Lung (tissue), 12 donors: ENCODE results near the gene TBX2. TPM values are rescaled to one million over a fixed set of nuclear protein-coding genes. Genes with fewer than 3 reads are reported as not detected.
A peak's percentile ranks its signal among the peaks of the same experiment; 100 is the strongest.
"Not testable (repeated sequence)": the region's sequence is repeated elsewhere in the genome, so short reads cannot be mapped to it uniquely, and the experiment has no call there.

Experiments
- ATAC-seq: fragments of 200-7000 bp; cut with Tn5 transposase; one replicate; pipeline ENCODE4 v1.9.1; 2020; ENCODE audit warnings: moderate number of reproducible peaks; ENCODE audit not compliant: insufficient read depth, low FRiP score
- DNase-seq, 3 donors: peaks; one replicate each; pipeline ENCODE4 v3.0.0-alpha.2; 2013 to 2017
- H3K27ac ChIP-seq, 2 donors: one replicate each; pipeline ENCODE4 v1.5.1; 2013; ENCODE audit warnings: mild to moderate bottlenecking in 2 of 2, moderate library complexity in 2 of 2, control low read depth in 1 of 2, inconsistent platforms in 1 of 2, low read depth in 1 of 2, low read length in 1 of 2
- H3K27me3 ChIP-seq, 3 donors: one replicate each; pipeline ENCODE4 v1.5.1; 2013; ENCODE audit warnings: low read length in 2 of 3; ENCODE audit not compliant: control insufficient read depth in 3 of 3, insufficient read depth in 3 of 3
- H3K36me3 ChIP-seq, 4 donors: one replicate each; pipeline ENCODE4 v1.5.1; 2013; ENCODE audit warnings: low read length in 4 of 4, mild to moderate bottlenecking in 1 of 4, moderate library complexity in 1 of 4; ENCODE audit not compliant: control insufficient read depth in 4 of 4, insufficient read depth in 4 of 4
- H3K4me1 ChIP-seq, 5 donors: one replicate each; pipeline ENCODE4 v1.5.1; 2013; ENCODE audit warnings: low read length in 5 of 5, mild to moderate bottlenecking in 2 of 5, moderate library complexity in 1 of 5; ENCODE audit not compliant: control insufficient read depth in 5 of 5, insufficient read depth in 5 of 5
- H3K4me3 ChIP-seq: one replicate; pipeline ENCODE4 v1.5.1; 2013; ENCODE audit warnings: mild to moderate bottlenecking, control low read depth, moderate library complexity
- H3K9ac ChIP-seq, 2 donors: one replicate each; pipeline ENCODE4 v1.5.1; 2013; ENCODE audit warnings: low read length in 2 of 2, control low read depth in 1 of 2; ENCODE audit not compliant: insufficient read depth in 1 of 2
- H3K9me3 ChIP-seq, 4 donors: one replicate each; pipeline ENCODE4 v1.5.1; 2013; ENCODE audit warnings: low read length in 3 of 4, mild to moderate bottlenecking in 1 of 4, moderate library complexity in 1 of 4; ENCODE audit not compliant: control insufficient read depth in 4 of 4, insufficient read depth in 3 of 4
- WGBS, 2 donors: extraction: QIAGEN DNeasy Blood & Tissue Kit; methylation state at CpG; one replicate each; pipeline ENCODE4 v1.1.7; 2013; 5-methylcytosine and 5-hydroxymethylcytosine counted together
- polyA plus RNA-seq, 2 donors: library from polyadenylated mRNA; stranded (reverse); fragments of 200-250 nt; gene quantifications; one replicate each; pipeline ENCODE4 v1.2.1, GENCODE V29; 2013
- total RNA-seq, 2 donors: library from RNA; depleted of rRNA in 1 of 2; stranded (reverse); fragments of >200 nt in 1 of 2; gene quantifications; one replicate each; pipeline ENCODE4 v1.2.1, GENCODE V29; 2014 to 2021
- TF ChIP-seq, protein P1 (sequence below): IDR thresholded peaks from 2 replicates; pipeline ENCODE4 v1.5.1; 2012; ENCODE audit warnings: mild to moderate bottlenecking; ENCODE audit errors: control extremely low read depth, extremely low read depth
- donor health status: control.
- donor health status: control.
- donor health status: Bipolar disorder and iron deficiency.
- donor health status: healthy.
- donor health status: DM: yes; HTN: yes; CAD: no.

Gene TBX2
- total and polyA plus RNA-seq, 4 donors, result 44.5 to 155 (median 79.2) TPM

DNA sequence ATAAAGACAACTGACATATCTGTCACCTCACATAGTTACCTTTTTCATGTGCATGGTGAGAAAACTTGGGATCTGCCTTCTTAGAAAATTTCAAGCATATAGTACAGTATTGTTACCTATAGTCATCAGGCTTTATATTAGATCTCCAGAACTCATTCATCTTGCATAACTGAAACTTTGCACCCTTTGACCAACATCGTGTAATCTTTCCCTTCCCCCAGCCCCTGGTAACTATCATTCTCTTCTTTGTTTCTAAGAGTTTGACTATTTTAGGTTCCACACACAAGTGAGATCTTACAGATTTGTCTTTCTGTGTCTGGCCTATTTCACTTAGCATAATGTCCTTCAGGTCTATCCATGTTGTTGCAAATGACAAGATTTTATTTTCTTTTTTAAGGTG lies 29.6 kb downstream of the TBX2 start:
- H3K27ac ChIP-seq, result no peak overlapping the region
- peaks cover 0 to 5% (median 0%) of the 10 kb centered on the region in 5 donors for H3K4me1 ChIP-seq
- peaks cover 0 to 3% (median 2%) of the 10 kb centered on the region in 3 donors for H3K27me3 ChIP-seq
- H3K36me3 ChIP-seq, result no peaks in the 10 kb centered on the region
- WGBS, 2 donors, result 73 to 89% methylated on average over 1 of the region's 1 CpG
- H3K9ac ChIP-seq, result no peak overlapping the region
- ATAC-seq, result no peak
- no peak overlapping the region for H3K4me3 ChIP-seq
- H3K9me3 ChIP-seq, result no peaks in the 10 kb centered on the region
- TF ChIP-seq, protein P1, sequence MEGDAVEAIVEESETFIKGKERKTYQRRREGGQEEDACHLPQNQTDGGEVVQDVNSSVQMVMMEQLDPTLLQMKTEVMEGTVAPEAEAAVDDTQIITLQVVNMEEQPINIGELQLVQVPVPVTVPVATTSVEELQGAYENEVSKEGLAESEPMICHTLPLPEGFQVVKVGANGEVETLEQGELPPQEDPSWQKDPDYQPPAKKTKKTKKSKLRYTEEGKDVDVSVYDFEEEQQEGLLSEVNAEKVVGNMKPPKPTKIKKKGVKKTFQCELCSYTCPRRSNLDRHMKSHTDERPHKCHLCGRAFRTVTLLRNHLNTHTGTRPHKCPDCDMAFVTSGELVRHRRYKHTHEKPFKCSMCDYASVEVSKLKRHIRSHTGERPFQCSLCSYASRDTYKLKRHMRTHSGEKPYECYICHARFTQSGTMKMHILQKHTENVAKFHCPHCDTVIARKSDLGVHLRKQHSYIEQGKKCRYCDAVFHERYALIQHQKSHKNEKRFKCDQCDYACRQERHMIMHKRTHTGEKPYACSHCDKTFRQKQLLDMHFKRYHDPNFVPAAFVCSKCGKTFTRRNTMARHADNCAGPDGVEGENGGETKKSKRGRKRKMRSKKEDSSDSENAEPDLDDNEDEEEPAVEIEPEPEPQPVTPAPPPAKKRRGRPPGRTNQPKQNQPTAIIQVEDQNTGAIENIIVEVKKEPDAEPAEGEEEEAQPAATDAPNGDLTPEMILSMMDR, result no peak
- no peak for DNase-seq

DNA sequence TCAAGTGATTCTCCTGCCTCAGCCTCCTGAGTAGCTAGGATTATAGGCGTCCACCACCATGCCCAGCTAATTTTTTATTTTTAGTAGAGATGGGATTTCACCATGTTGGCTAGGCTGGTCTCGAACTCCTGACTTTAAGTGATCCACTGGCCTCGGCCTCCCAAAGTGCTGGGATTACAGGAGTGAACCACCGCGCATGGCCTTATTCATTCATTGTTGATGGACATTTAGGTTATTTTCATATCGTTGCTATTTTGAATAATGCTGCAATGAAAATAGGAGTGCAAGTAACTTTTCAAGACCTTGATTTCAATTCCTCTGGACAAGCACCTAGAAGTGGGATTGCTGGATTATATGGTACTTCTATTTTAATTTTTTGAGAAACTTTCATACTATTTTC lies 30.2 kb downstream of the TBX2 start:
- WGBS, 2 donors, result 94% methylated on average over 6 of the region's 6 CpGs
- ATAC-seq, result not testable (repeated sequence)

DNA sequence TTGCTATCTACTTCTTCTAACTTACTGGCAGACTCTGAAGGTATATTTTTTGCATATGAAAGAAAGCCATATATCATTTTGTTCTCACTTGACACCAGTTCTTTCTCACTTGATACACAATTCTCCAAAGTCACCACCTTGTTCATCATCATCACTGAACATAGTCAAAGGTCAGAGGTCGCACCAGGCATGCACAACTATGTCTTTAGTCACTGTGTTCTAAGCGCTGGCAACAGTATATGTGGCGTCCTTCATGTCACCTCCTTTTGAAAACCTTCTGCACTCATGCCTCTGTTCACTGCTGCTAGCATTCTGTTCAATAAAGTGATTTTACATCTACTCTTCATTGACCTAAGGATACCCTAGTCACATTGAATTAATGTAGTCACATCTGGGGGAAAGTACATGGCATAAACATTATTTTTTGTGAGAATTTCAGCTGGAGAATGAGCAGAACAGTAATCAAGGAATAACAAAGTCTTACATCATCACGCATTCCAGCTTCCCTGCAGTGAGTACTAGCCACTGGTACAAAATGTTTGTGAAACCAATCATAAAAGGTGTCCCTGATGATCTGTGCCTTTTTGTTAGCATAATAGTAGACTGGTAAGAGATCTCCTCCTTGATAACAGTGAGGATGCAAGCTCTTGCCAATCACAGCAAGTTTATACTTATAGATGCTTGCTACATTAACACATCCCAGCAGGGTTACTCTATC lies 32.1 kb downstream of the TBX2 start:
- H3K36me3 ChIP-seq, result no peaks in the 10 kb centered on the region
- WGBS, 2 donors, result 73 to 90% methylated on average over 4 of the region's 4 CpGs
- H3K9ac ChIP-seq, result no peak overlapping the region
- no peak overlapping the region for H3K27ac ChIP-seq
- H3K27me3 ChIP-seq, result peaks cover 0 to 2% (median 1%) of the 10 kb centered on the region in 3 donors
- H3K4me1 ChIP-seq, result peaks cover 0 to 5% (median 0%) of the 10 kb centered on the region in 5 donors
- H3K4me3 ChIP-seq, result no peak overlapping the region
- no peak for ATAC-seq
- DNase-seq, result peak in 2 of 3 donors; percentile 60 to 67
- TF ChIP-seq, protein P1, result no peak
- H3K9me3 ChIP-seq, result peaks cover 0 to 3% (median 1%) of the 10 kb centered on the region in 4 donors

More for the DNA sequence above, 30.2 kb downstream of the TBX2 start:
- H3K4me3 ChIP-seq, H3K4me1 ChIP-seq, DNase-seq, H3K9ac ChIP-seq, H3K36me3 ChIP-seq, H3K27me3 ChIP-seq, H3K9me3 ChIP-seq, H3K27ac ChIP-seq: not testable (repeated sequence)

DNA sequence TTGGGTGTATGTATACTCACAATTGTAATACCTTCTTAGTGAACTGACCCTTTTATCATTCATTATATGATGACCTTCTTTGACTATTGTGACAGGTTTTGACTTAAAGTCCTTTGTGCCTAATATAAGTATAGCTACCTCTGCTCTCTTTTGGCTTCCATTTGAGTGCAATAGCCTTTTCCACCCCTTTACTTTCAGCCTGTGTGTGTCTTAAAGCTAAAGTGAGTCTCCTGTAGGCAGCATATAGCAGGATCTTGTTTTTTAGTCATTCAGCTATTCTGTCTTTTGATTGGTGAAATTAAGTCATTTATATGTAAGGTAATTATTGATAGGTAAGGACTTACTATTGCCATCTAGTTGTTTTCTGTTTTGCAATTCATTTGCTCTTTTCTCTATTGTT lies 36.6 kb downstream of the TBX2 start:
- no peak overlapping the region for H3K27ac ChIP-seq
- no peak overlapping the region for H3K9ac ChIP-seq
- H3K27me3 ChIP-seq, result no peaks in the 10 kb centered on the region
- ATAC-seq (no peak), DNase-seq (no peak)
- H3K4me3 ChIP-seq, result no peak overlapping the region
- H3K36me3 ChIP-seq, result no peaks in the 10 kb centered on the region
- H3K4me1 ChIP-seq, result peaks cover 0 to 5% (median 0%) of the 10 kb centered on the region in 5 donors
- H3K9me3 ChIP-seq, result peaks cover 0 to 8% (median 7%) of the 10 kb centered on the region in 4 donors
- TF ChIP-seq, protein P1, result no peak
